Measurements from ENCODE around the gene GYS1.

The GYS1 gene

GRCh38 chr19:48988286-48988685, 4.8 kb downstream of the GYS1 start:
- DNase-seq: no peak

DNA sequence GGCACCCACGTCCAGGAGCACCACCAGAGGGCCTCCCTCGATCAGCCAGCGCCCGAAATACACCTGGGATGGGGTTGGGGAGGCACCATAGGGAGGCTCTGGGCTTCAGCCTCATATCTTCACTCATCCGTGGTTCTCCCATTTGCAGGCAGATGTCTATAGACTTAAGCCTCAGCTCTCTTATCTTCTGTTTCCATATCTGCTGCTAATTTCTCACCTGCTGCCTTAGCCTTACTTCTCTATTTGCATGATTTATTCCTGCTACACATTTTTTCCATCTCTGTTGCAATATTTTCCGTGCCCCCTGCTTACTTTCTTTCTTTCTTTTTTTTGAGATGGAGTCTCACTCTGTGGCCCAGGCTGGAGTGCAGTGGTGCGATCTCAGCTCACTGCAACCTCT, 5.8 kb downstream of the GYS1 start:
- DNase-seq: no peak

GRCh38 chr19:48986211-48986610, 6.9 kb downstream of the GYS1 start:
- DNase-seq: no peak

GRCh38 chr19:48985711-48986110, 7.4 kb downstream of the GYS1 start:
- DNase-seq: no peak

DNA sequence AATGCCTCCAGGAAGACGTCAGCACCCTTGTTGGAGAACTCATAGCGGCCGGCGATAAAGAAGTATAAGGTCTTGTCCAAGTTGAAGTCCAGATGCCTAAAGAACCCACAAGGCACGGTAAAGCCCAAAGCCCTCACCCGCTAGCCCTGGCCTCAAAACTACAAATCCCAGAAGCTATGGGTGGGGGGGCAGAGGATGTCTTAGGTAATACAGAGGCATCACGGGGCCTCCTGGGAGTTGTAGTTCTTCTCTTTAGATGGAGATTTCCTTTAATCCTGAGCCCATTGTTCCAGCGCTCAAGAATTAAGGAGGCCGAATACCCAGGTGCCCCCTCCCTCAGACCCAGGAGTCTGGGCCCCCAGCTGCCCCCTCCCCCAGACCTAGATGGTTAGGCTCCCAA, 10.8 kb downstream of the GYS1 start:
- no peak for DNase-seq

DNA sequence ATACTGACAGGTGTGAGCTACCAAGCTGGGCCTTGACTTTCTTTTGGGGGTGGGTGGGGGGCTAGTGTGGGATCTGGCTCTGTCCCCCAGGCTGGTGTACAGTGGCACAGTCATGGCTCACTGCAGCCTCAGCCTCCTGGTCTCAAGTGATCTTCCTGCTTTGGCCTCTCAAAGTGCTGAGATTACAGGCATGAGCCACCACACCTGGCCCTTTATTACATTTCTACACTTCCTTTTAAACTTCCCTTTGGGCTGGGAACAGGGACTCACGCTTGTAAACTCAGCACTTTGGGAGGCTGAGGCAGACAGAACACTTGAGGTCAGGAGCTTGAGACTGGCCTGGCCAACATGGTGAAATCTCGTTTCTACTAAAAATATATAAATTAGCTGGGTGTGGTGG, 16.0 kb downstream of the GYS1 start:
- DNase-seq: no peak

DNA sequence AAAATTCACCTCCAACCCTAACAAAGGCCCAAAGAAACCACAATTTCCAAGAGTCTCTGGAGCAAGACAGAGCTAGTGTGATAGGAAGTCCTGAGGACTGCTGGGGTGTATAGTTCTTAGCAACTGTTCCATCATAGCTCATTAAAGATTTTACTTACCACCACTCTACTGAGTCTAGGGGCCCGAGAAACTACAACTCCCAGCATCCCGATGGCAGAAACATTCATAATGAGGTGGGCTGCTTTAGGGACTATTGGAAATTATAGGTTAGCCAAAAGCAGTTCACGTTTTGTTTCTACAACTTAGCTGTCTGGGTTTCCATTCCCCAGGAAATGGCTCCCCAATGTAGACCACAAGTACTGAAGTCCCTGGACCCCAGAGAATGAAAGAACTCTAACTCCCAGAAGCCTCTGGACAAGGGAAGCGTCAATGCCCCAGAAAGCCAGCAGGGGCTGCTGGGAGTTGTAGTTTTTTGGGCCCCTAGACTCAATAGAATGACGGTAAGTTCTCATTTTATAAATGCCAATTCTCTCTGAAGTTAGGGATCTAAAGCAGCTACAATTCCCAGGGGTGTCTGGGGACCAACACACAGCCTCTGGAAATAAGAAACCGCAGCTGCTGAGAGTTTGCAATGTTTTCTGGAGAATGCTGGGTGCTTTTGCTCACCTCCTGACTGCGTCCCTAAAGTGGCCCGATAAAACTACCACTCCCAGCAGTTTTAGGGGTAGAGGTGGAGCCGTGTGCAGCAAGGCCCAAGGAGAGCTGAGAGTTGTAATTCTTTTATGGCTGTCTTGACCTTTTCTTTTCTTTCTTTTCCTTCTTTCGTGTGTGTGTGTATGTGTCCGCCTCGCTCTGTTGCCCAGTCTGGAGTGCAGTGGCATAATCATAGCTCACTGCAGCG, 16.9 kb downstream of the GYS1 start:
- peak; percentile 41 for DNase-seq

- DNase-seq: peak; percentile 67
Observed at GRCh38 chr19:48970923-48971395, 22.1 kb downstream of the GYS1 start.

DNA sequence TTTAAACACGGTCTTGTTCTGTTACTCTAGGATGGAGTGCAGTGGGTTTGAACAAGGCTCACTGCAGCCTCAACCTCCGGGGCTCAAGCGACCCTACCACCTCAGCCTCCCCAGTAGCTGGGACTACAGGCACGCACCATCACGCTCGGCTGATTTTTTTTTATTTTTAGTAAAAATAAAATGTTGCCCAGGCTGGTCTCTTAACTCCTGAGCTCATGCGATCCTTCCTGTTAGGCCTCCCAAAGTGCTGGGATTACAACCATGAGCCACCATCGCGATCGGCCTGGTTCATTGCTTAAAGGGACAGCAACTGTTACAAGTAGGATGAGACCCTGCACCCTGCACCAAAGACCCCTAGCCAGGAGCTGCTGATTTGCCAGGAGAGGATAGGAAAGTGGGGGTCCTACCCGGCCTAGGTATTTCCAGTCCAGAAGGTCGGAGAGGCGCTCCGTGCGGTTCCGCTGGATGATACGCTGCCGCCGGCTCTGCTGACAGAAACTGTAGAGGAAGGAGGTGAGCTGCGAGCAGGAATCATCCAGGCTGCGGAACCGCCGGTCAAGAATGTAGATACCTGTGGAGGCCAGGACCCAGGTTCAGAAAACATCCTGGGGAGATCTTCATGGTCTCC, 22.9 kb downstream of the GYS1 start:
- no peak for DNase-seq

GRCh38 chr19:48969276-48970138, 23.6 kb downstream of the GYS1 start:
- DNase-seq: no peak

DNA sequence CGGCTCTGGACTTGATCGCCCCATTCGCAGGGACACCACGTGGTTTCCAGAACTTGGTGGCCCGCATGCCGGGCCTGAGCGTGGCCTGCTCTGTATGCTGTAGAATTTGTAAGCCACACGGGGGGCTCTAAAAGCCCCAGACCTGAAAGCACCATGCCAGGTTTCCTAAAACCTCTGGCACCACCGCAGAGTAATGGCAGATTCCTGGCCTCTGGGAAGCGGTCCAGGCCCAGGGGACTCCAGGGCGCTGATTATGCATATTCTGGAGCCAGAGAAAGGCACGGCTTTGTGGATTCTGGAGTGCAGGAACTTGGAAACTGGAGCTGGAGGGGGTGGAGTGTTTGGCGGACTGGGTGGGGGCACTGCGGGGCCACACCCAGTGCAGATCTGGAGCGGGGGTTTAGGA, 24.3 kb downstream of the GYS1 start:
- no peak for DNase-seq

DNA sequence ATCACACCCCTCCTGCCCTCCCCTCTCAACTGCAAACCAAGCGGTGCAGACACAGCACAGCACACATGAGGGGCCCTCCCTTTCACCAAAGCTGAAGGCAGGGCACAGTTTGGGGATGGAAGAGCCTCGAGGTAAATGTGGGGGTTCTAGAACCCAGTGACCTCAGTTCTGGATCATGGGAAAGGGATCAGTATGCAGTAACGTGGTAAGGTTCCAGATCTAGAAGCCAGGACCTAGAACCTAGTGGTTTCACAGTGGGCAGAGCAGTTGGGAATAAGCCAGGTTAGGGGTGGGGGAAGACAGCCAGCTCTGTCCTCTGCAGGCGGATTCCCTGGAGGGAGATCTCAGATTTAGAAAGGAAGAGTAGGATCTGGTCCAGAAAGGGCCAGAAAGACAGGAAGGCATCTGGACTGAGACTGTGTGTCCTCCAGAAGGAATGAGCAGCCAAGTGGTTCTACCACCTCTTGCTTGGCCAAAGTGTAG, 24.9 kb downstream of the GYS1 start:
- no peak for DNase-seq

DNA sequence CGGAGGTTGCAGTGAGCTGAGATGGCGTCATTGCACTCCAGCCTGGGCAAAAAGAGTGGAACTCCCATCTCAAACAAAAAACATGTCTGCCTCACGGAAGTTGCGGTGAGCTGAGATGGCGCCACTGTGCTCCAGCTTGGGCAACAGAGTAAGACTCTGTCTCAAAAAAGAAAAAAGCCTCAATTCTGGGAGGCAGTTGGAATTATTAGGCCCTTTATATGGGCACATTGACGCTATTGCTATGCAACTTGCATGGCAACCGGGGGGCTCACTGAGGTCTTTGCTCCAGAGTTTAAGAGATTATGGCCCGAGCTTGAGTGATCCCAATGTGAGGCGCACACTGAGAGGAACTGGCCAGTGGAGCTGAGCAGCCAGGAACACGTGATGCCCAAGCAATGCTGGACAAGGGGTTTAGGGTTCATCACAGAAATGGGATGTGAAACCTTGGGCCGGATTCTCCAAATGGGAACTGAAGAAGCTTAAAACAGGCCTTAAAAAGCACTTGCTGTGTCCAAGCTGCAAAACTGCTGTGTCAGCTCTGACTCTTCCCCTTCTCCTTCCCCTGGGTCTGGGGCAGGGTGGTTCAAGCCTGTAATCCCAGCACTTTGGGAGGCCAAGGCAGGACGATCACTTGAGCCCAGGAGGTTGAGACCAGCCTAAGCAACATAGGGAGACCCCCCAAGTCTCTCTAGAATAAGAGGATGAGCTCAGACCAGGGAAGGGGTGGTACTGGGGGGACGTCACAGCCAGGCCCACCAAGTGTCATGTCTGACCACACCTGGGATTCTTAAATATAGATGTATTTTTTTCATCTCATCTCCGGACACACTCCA, 25.5 kb downstream of the GYS1 start:
- DNase-seq: no peak

DNA sequence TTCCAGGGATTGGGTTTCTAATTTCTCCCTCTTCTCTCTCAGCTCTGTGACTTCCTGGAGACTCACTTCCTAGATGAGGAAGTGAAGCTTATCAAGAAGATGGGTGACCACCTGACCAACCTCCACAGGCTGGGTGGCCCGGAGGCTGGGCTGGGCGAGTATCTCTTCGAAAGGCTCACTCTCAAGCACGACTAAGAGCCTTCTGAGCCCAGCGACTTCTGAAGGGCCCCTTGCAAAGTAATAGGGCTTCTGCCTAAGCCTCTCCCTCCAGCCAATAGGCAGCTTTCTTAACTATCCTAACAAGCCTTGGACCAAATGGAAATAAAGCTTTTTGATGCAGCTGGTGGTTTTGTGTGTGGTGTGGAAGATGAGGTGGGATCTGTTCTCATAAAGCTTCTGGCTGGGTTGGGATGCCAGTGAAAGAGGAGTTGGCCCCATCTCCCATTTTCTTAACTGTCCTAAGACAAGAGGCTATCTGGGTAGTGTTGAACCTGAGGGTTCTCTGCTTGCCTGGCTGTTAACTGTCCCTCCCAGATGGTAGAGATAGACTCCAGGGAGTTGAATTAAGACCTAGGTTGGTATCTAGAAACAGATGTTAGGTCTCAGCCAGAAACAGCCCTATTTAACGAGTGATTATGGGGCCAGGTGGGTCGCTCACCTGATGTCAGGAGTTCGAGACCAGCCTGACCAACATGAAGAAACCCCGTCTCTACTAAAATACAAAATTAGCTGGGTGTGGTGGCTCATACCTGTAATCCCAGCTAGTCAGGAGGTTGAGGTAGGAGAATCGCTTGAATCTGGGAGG, 26.4 kb downstream of the GYS1 start:
- no peak for DNase-seq

GRCh38 chr19:48965806-48966540, 27.1 kb downstream of the GYS1 start:
- DNase-seq: peak; percentile 85

DNA sequence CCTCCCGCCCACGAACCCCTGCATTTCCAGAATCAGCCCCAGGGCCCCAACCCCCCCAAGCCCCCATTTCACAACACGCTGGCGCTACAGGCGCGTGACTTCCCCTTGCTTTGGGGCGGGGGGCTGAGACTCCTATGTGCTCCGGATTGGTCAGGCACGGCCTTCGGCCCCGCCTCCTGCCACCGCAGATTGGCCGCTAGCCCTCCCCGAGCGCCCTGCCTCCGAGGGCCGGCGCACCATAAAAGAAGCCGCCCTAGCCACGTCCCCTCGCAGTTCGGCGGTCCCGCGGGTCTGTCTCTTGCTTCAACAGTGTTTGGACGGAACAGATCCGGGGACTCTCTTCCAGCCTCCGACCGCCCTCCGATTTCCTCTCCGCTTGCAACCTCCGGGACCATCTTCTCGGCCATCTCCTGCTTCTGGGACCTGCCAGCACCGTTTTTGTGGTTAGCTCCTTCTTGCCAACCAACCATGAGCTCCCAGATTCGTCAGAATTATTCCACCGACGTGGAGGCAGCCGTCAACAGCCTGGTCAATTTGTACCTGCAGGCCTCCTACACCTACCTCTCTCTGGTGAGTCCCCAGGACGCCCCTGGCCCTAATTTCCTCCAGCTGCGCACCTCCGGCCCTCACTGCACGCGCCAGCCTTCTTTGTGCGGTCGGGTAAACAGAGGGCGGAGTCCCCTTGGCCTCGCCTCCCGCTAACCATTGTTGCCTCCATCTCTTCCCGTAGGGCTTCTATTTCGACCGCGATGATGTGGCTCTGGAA, 27.9 kb downstream of the GYS1 start, which contains the start of gene FTL:
TSS of gene FTL (plus strand) at position 270 of the 766 bp plus-strand sequence. CDS start at position 469, 199 bp downstream.
- DNase-seq: peak; percentile 77

DNA sequence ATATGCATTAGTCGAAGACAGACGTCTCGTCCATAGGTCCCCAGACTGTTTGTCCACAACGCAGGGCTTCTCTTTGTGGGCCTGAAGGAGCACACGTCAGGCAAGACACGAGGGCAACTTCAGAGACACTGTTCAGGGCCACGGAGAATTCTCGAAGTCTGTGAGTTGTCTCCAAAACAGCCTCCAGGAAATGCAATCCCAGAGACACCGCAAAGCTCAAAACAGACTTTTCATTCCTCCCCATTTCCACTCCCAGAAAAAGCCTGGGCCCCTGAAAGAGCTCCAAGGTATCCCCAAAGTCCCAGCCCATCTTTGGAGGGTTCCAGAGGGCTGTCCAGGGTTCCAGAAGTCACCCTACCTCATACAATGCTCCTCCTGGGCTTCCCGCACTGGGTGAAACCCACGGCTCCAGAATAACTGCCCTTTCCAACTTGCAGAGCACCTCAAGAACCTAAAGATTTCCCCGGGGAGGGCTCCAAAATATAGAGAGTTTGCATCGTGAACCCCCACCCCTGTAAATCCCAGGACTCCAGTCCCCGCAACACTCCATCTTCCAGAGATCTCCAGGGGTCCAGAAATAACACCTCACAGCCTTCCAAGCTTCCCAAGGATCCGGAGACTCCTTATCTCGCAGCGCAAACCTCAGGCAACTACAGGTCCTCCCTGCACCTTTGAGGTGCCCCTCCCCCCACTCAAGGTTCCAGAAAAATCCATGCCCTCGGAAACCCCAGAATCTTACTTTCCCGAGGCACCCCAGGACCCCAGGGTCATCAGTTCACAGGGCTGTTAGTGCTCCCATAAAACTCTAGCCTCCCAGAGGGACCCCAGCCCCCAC, 28.7 kb downstream of the GYS1 start:
- no peak for DNase-seq

- DNase-seq: peak; percentile 25
Observed at GRCh38 chr19:48963371-48964204, 29.5 kb downstream of the GYS1 start.

All from central memory CD4-positive, alpha-beta T cell (primary cell).